Cerebellar nuclear complex (tissue), 1 donor: ENCODE data around the gene BEND6.
"Not testable (repeated sequence)": the region's sequence is repeated elsewhere in the genome, so short reads cannot be mapped to it uniquely, and the experiment has no call there.

Source experiments
- DNase-seq, 2 experiments: peaks; one replicate each; lab custom pipeline; 2025; lab: John Stamatoyannopoulos, UW

BEND6 gene

DNA sequence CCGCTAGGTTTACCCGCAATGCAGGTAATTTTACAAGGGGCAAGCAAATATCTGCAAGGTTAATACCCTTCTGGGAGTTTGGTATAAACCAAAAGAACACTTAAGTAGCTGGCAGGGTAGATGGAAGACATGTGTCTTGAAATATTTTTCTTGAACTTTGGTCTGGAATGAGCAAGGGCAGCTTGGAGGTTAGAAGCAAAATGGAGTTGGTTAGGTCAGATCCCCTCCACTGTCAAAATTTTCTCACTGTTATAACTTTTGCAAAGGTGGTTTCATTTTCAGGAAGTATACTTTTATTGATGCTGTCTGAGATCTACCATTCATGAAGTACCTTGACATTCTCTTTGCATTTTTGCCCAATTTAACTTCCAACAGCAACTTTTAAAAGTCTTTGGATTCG, 78.3 kb downstream of the BEND6 start:
- DNase-seq: no peak

DNA sequence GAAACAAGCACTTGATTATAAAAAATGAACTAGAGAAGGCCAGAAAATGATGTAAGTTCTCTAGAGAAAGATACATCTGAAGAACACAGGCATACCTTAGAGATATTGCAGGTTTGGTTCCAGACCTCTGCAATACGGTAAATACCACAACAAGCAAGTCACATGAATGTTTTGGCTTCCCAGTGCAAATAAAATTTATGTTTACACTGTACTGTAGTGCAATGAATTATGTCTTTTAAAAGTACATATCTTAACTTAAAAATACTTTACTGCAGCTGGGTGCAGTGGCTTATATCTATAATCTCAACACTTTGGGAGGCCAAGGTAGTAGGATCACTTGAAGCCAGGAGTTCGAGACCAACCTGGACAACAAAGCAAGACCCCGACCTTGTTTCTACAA, 80.6 kb downstream of the BEND6 start:
- DNase-seq: no peak

DNA sequence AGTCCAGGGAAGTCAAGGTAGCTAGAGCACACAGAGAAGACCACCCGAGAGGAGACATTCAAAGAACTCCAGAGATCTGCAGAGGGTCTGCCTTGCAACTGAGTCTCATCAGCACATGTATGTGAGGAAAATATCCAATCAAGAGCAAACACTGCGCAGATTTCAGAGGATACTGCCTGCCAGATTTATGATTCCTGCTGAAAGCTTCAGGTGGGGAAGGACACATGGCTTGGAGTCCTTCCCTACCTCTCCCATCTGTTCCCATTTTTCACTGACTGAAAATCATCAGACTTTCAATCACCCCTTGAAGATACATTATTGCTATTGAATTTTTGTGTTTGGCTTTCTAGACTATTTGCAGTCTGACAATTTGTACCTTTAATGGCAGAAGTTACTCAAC, 84.0 kb downstream of the BEND6 start:
- DNase-seq: peak in 1 of 2 experiments; percentile 52

DNA sequence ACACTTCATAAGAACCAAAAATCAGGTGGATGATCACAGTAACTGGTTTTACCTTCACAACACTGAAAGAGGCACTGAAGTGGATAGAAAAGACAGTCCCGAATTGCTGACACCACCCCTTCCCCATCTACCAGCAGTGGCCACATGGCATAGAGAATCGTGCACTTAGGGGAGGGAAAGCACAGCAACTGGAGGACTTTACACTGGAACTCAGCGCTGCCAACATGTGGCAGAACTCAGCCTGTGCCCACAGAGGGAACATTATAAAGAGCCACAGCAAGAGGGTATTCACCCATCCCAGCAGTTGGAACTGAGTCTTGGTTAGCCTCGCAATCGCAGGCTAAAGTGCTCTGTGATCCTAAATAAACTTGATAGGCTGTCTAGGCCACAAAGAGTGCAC, 85.1 kb downstream of the BEND6 start:
- DNase-seq: no peak

DNA sequence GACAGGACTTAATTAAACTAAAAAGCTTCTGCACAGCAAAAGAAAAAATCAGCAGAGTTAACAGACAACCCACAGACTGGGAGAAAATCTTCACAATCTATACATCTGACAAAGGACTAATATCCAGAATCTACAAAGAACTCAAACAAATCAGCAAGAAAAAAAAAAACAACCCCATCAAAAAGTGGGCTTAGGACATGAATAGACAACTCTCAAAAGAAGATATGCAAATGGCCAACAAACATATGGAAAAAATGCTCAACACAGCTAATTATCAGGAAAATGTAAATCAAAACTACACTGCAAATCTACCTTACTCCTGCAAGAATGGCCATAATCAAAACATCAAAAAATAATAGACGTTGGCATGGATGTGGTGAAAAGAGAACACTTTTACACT, 89.2 kb downstream of the BEND6 start:
- not testable (repeated sequence) for DNase-seq

DNA sequence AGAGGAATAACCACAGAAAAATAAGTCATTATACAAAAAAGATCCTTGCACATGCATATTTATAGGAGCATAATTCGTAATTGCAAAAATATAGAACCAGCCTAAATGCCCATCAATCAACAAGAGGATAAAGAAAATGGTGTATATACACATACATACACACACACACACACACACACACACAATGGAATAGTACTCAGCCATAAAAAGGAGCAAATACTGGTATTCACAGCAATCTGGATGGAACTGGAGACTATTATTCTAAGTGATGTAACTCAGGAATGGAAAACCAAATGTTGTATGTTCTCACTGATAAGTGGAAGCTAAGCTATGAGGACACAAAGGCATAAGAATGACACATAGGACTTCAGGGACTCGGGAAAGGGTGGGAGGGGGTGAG, 89.7 kb downstream of the BEND6 start:
- no peak for DNase-seq

DNA sequence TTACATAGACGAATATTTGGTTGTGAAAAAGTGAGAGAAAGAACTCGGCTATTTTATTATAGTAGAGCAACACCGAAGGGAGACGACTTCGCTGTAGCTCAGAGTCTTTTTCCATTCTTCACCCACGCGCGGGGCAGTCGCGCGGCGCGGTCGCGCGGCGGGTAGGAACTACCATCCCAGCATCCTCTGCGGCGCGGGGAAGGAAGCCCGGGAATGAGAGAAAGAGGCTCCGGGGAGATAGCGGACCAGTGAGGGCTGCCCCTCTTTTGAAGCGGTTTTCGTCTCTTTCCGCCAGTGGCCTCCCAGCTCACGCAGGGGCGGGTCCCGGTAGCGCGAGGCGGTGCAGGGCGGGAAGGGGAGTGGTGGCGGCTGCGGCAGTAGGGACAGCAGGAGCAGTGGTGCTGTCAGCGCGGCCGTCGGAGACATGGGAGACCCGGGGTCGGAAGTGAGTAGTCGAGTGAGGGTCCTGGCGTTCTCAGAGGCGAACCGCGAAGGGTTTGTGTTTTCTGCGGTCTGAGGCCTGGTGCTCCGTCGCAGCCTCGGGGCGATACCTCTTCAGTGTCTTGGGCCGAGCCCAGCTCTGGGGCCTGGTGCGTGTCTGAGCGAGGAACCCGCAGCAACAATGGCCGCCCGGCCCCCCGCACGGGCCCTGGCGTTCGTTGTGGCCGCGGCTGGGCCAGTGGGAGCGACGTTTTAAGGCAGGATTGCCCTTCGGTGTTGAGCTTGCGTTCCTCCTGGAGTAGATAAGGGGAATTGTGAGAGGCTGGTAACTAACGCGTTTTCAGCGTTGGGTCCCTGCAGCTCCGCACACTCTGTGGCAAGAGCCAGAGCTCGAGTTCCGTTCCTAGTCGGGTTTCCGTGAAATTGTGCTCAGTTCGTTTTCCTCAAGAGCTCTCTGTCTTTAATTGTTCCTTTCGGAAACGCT, 91.7 kb downstream of the BEND6 start, which contains the start of gene KIAA1586:
TSS of gene KIAA1586 (plus strand) at position 362 of the 925 bp plus-strand sequence. CDS start at position 425, 63 bp downstream.
- DNase-seq: peak; percentile 80 to 93

DNA sequence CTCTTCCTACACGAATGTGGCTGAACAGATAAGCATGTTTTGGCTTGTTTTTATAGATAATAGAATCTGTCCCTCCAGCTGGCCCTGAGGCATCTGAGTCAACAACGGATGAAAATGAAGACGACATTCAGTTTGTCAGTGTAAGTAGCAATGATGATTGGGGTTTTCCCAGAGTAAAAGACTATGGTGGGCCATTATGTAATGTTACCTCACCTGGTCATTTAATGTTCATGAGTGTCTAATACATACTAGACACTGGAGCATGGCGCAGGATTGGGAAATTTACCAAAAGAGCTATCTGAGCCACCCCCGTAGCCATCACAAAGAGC, 92.3 kb downstream of the BEND6 start:
- DNase-seq: not testable (repeated sequence)

DNA sequence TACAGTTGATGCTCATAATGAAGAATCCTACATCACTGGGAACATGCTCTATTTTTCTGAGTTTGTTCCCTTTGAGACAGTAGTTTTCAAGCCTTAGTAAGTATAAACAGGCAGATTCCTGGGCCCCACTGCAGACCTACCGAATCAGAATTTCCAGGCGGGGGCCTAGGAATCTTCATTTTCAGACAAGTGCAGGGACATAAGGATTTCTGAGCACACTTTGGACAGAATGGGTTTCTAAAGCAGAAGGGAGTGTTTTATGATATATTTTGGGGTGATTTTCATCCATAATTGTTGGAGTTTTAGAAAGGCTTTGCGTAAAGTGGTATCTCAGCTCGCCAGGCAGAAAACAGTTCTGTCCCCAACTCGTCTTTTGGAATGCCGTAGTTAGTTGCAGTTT, 93.0 kb downstream of the BEND6 start:
- not testable (repeated sequence) for DNase-seq

DNA sequence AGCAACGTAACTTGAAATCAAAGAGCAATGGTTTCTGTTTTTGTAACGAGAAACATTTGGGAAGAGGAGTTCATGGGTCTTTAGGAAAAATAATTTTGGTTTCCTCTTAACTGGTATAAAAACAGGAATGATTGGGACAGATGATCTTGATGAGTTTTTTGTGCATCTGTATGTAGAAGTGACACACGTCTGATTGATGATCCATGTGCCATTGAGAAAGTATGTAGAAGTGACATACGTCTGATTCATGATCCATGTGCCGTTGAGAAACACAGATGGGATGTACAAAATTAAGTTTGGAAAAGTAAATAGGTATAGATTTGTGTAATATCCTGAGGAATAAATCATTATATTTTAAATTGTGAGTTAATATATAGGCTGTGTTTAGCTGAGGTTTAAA, 93.7 kb downstream of the BEND6 start:
- no peak for DNase-seq

DNA sequence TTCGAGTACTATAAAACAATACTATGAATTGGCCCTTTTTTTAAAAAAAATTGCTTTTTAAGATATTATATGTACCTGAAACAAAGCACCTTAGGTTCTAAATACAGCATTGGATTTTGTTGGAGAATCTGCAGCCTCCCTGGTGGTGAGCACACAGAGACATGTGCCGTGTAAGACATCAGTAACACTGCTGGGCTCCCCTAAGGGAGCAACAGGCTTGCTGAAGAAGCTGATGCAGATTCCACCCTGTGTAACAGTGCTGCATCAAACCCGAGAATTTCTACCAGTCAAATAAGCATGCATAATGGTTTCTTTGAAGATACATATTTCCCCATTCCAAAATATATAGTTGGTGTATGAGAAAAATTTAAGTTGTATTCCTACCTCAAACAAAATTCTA, 108.9 kb downstream of the BEND6 start:
- no peak for DNase-seq

DNA sequence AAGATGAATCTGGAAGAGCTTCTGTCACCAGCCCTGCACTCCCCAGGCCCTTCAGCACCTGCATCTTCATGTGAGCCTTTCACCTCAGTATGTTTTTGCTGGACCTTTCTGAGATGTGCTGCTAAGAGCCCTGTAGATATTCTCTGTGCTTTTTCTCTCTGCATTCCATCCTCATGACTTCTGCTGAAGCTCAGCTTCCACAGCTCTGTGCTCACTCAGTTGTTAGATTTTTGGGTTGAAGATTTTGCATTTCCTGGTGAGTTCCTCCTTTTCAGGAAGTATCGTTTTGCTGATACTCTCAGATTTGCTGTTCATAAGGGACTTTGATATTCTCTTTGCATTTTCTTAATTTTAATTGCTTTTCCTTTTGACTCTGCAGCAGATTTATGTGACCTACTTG, 109.9 kb downstream of the BEND6 start:
- DNase-seq: no peak

DNA sequence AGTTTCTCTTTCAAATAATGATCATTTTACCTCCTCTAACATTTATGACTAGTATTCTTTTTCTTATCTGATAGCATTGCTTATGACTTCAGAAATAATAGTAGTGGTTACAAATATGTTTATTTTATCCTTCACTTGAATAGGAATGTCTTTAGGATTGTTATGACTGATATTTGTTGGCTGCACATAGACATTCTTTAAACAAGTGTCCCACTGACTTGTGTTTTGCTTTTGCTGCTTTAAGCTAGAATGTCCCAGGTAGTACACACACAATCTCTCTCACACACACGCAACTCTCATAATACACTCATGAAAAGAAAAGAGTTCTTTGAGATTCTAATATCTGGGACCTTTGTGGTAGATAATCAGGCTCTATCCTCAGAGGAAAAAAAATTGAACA, 113.2 kb downstream of the BEND6 start:
- no peak for DNase-seq

DNA sequence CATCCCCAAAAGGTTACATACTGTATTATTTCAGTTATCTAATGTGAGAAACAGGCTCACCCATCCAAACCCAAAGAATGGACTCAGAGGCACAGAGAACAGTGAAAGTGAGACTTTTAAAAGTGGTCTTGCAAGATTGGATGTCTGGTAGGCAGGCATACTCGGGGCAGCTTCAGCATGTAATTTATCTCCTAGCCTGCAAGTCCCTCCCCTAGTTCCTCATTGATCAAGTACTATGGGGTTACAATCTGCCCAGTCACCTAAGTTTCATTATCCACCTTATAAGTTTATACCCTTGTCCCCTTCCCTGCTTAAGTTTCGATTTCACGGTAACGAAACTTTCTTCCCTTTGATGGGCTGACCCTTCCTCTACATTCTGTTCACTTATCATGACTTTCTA, 114.3 kb downstream of the BEND6 start:
- DNase-seq: no peak

DNA sequence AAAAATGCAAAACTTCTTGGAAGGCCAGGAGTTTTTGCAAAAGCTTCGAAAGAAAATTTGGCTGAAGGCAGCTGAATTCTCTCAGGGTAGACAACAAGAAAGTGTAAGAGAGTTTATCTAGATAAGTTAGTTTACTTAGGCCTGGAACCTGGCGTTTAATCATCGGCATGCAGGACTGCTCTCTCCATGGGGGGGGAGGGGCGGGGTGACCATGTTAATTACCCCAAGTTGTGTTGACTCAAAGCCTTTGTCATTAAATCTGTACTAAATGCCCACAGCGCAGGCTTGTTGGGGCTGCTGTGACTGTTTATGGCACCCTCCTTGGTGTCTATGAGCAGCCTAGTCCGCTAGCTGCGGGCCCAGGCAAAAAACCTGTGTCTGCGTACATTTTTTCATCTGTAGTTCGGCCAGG, 115.0 kb downstream of the BEND6 start:
- no peak for DNase-seq

DNA sequence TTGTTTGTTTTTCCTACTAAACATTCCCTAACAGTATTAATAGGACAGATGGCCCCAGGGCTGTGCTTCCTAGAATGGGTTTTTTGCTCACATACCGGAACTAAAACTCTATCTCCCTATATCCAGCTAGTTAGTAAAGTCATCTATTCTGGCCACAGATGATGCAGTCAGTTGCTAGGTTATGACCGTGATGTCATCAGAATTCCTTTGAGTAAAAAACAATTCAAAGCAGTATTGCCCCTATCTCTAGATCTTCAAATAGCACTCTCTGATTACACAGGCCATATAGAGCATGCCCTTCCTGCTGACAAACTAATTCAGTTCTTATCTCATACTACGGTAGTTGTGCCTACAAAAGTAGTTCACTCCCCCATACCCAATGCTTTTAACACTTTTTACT, 117.2 kb downstream of the BEND6 start:
- DNase-seq: no peak

DNA sequence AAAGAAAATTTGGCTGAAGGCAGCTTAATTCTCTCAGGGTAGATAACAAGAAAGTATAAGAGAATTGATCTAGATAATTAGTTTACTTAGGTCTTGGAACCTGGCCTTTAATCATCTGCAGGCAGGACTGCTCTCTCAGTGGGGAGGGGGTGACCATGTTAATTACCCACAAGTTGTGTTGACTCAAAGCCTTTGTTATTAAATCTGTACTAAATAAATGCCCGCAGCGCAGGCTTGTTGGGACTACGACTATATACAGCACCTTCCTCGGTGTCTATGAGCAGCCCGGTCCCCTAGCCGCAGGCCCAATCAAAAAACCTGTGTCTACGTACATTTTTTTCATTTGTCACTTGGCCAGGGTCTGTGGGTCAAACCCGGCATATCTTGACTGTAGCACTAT, 119.5 kb downstream of the BEND6 start:
- DNase-seq: no peak

DNA sequence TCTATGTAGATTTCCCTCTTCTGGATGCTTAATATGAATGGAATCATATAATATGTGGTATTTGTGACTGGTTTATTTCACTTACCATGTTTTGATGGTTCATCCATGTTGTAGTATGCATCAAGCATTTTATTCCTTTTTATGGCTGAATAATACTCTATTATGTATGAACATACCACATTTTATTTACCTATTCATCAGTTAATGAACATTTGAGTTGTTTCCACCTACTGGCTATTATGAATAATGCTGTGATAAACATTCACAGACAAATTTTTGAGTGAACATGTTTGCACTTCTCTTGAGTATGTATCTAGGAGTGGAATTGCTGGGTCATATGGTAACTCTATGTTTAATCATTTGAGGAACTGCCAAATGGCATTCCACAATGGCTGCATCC, 120.2 kb downstream of the BEND6 start:
- no peak for DNase-seq
